GM03348 (cell line): ENCODE data around the gene IL31.
A peak's percentile ranks its signal among the peaks of the same experiment; 100 is the strongest.
"Not testable (repeated sequence)": the region's sequence is repeated elsewhere in the genome, so short reads cannot be mapped to it uniquely, and the experiment has no call there.

Source experiments
- DNase-seq: peaks from one replicate; pipeline ENCODE4 v3.0.0; 2012; ENCODE audit warnings: low spot score

The IL31 gene

DNA sequence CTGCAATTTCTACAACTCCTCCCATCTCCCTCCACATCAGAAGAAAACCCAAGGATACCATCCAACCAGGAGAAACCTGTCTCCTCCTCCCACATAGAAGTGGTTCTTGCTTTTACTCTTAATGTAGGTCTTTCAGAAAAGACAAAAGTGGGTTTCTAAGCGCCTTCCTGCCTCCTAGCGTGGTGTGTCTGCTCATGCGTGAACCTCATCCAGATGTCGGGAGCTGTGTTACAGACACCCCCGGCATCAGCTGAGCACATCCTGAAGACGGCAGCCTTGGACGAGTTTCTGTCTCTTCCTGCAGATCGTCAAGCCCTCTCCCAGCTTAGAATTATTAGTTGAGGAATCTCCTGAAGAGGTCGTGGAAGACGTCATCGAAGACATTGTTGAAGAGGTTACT, 18.4 kb upstream of the IL31 start:
- DNase-seq = no peak

DNA sequence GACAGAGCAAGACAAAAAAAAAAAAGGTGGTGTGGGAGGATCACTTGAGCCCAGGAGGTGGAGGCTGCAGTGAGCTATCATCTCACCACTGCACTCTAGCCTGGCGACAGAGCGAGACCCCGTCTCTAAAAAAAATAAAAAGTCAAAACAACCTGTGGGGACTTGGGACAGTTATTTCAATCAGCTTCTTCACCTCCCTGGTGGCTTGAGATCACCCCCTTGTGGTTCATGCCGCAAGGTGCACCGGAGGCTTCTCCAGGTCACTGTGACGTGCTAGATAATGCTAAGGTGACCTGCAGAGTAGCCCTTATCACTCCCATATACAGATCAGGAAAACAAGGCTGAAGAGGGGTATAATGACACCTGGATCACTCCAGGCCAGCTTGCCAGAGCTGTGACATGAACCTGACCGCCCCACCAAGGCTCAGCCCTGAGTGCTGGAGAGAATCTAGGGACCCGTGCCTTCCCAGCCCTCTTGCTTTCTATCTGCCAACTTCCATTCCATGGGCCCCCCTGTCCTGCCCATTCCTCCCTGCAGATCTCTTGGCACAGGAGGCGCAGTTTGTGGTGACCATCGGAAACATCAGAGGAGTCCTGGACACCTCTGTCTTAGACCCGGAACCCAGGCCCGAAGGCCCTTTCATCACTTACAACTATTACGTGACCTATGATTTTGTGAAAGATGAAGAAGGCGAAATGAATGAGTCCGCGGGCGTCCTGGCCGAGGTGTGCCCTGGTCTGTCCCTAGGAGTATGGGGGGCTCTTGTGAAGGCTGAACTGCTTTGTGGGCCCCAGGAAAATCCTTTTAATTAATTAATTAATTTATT, 17.0 kb upstream of the IL31 start:
- DNase-seq = peak; percentile 82

DNA sequence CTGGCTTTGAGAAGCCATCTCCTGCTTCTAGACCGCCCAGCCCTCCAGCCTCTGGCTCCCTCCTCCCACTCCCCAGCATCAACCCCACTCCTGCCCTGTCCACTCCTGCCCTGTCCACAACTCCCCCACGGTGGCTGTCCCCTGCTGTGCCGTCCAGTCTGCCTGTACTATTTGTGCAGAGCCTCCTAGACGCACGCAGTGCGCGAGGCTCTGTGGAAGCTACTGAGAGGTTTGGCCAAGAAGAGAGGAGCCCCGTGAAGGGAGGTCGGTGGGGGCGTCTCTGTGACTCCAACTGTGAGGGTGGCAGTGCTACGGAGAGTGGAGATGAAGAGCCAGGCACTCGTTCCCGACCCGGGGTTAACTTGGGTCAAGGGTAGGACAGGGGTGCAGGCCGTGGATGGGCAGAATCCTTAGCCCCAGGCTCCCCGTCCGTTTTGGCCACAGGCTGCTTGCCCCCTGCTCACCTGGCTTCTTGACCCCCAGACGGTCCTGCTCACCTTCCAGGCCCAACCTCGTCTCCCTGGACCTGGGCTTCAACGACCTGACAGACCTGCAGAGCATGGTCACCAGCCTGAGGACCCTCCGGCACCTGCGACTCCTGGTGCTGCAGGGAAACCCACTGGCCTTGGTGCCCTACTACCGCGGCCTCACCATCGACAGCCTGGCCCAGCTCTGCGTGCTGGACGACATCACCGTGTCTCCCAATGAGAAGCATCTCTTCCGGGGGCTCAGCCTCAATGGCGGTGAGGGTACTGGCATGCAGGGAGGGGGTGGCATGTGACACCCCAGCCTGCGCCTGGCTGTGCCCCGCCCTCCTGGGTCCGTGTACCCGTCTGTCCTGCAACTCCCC, 15.8 kb upstream of the IL31 start:
- no peak for DNase-seq

DNA sequence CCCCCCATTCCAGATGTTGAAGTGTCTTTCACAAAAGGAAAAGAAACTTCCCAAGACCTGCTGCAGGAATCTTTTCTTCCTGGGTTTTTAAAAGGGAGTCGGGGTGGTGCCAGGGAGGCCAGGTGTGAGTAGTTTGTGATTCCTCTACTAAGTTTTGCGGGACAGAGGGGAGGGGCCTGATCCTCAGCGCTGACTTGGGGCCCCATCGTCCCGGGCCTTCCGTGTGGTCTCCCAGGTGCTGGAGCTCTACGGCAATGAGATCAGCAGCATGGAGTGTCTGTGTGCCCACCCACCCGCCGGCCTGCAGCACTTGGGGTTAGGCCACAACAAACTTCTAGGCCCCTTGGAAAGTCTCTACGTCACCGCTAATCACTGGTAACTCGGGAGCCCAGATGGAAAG, 13.4 kb upstream of the IL31 start:
- DNase-seq = no peak

DNA sequence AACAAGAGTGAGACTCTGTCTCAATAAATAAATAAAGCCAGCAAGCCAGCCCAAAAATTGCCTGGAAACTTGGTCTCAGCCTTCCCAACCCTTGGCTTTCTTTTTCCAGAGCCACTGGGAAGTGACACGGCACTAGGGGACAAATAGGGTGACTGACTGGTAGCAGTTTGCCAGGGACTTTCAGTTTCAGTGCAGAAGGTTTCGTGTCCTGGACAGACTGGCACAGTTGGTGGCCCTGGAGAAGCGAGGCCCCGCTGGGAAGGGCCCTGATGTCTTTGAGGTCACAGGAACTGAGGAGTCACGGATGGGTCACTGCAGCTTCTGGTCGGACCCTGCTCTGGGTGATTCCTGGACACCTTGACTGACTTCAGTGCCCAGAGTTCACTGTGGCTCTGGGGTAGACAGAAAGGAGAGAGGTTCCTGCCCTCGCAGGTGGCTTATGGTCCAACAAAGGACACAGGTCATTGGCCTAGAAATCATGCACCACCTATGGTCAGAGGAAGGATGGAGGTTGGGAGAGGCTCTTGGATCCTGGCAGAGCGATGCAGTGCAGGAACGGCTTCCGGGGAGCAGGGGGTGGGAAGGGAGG, 11.6 kb upstream of the IL31 start:
- DNase-seq = no peak

DNA sequence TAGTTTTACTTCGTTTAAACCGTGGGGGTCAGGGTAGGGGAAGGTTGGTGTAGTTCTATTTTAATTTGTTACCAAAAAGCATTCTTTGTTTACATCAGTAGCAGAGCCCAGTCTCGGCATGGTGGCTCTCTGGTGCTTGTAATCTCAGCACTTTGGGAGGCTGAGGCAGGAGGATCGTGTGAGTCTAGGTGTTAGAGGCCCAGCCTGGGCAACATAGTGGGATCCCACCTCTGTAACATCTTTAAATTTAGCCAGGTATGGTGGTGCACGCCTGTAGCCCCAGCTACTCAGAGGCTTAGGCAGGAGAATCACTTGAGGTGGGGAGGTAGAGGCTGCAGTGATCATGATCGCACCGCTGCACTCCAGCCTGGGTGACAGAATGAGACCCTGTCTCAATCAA, 11.1 kb upstream of the IL31 start:
- DNase-seq = no peak

DNA sequence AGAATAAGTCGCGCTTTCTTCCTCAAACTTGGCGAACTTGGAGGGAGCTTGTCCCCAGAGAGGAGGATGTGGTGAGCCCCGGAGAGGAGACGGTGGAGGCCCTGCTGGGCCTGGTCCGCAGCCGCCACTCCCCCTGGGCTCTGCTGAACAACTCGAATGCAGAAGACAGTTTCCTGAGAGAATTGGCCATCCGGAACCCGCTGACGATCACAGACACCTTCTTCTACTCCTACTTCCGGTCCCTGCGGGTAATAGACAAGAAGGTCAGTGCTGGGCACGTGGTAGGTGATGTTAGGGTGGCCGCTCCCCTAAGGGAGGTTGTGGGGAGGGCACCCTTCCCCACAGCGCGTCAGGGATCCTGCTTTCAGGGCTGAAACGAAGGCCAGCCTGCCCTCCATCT, 10.5 kb upstream of the IL31 start:
- DNase-seq = no peak

DNA sequence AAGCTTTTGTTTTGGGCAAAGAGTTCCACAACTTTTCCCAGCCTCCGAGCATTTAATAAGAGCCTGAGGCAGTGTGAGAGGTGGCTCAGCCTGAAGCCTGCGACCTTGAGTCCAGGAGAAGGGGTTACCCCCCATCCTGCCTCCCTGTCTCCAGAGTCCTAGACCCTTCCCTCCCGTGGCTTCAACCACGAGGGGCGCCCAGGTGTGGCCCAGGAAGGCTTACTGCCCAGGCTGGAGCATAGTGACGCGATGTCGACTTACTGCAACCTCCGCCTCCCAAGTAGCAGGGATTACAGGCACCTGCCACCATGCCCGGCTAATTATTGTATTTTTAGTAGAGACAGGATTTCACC, 9.5 kb upstream of the IL31 start:
- no peak for DNase-seq

DNA sequence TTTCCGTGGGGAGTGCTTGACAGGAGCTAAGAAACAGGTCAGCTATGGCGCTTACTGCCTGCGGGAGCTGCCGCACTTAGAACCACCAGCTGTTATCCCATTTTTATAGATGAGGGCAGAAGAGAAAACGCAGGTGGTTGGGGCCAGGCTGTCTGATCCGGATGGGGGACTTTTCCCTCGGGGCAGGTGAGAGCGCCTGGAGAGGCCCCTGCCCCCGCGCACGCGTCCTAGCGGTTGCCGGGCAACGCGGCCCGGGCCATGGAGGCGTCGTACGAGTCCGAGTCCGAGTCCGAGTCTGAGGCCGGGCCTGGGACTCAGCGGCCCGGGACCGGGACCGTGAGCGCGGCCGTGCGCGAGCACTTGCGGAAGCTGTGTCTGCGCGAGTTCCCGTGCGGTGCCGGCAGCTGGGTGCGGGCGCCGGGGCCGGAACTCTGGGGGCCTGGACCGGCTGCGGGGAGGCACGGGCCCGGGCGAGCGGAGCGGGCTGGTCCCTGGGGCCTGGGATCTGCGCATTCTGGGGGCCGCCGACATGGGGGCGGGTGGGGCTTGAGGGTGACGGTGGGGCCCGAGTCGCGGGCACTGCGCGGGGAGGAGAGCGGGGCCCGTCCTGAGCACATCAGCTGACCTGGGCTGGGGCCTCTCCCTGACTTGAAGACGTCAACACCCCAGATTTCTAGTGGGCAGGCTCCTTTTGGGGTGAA, 9.0 kb upstream of the IL31 start, which contains the start of gene LRRC43:
Gene LRRC43 (plus strand): TSS at position 237 of the 701 bp plus-strand sequence. CDS start 22 bp downstream, at position 259.
- DNase-seq = peak; percentile 71

DNA sequence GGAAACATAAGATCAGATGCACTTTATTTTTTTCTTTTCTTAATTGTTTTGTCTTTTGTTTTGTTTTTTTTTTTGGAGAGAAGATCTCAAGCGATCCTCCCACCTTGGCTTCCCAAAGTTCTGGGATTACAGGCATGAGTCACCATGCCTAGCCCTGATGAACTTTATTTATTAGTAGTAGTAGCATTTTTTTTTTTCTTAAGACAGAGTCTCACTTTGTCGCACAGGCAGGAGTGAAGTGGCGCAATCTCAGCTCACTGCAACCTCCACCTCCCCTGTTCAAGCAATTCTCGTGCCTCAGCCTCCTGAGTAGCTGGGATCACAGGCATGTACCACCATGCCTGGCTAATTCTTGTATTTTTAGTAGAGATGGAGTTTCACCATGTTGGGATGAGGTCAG, 2.5 kb upstream of the IL31 start:
- DNase-seq = not testable (repeated sequence)

DNA sequence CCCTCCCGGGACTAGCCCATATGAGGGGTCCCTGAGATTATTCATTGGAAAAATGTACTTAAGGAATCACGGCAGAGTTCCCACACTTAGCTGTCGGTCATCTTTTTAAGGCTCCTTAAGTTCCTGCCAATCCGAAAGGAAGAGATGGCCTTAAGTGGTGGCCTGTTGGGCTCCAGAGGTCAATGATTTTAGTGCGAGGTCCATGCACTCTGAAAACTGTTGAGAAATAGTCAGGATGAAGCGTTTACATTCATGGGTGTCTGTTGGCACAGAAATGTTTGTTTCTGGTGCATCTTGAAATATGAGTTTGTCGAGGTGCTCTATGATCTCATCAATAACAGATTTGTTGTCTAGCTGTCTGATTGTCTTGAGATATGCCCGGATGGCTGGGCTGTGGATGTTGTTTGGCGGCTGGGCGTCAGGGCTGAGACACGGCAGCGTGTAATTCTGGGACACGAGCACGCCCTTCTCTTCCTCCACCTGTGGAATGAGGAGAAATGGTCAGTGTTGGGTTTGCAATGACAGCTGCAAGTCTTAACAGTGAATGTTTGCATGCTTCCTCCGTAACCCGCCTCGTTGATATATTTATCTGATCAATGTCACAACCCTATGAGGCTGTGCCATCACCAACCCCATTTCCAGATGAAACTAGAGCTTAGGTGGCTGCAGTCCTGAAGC, 1.6 kb downstream of the IL31 start:
- no peak for DNase-seq

DNA sequence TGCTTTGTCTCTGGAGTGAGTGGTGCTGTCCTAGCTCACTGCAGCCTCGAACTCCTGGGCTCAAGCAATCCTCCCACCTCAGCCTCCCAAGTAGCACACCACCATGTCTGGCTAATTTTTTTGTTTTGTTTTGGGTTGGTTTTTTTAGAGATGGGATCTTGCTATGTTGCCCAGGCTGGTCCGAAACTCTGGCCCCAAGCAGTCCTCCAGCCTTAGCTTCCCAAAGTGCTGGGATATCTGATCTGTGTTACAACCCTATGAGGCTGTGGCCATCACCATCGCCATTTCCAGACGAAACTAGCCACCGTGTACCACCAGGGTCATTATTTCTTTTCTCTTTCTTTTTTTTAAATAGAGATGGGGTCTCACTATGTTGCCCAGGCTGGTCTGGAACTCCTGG, 2.6 kb downstream of the IL31 start:
- DNase-seq = no peak

DNA sequence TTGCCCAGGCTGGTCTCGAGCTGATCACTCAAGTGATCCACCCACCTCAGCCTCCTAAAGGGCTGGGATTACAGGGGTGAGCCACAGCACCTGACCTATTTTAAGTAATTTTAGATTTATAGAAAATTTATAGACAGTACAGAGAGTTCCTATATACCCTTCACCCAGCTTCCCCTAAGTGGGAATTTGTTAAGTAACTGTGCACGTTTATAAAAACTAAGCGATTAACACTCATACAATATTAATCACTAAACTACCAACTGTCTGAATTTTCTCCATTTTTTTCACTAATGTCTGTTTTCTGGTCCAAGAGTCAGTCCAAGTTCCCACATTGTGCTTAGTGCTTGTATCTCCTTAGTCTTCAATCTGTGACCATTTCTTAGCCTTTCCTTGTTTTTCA, 5.5 kb downstream of the IL31 start:
- DNase-seq = no peak

DNA sequence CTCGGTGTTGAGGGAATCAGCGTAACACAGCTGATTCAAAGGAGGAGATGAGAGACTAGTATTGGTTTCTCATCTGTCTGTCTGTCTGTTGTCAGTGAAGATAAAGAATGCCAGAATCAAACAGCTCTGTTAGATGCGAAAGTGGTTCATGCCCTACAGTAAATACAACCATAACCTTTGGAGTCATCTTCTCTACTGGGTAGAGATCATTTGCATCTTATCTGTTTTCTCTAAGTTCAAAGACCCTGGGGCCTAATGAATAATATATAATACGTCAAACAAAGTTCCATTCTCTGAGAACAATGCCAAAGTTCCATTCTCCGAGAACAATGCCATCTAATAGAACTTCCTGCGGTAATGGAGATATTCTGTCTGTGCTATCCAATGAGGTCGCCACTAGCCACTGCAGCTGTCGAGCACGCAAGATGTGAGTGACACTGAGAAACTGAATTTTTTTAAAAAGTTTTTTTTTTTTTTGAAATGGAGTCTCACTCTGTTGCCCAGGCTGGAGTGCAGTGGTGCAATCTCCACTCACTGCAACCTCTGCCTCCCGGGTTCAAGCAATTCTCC, 6.6 kb downstream of the IL31 start:
- no peak for DNase-seq

DNA sequence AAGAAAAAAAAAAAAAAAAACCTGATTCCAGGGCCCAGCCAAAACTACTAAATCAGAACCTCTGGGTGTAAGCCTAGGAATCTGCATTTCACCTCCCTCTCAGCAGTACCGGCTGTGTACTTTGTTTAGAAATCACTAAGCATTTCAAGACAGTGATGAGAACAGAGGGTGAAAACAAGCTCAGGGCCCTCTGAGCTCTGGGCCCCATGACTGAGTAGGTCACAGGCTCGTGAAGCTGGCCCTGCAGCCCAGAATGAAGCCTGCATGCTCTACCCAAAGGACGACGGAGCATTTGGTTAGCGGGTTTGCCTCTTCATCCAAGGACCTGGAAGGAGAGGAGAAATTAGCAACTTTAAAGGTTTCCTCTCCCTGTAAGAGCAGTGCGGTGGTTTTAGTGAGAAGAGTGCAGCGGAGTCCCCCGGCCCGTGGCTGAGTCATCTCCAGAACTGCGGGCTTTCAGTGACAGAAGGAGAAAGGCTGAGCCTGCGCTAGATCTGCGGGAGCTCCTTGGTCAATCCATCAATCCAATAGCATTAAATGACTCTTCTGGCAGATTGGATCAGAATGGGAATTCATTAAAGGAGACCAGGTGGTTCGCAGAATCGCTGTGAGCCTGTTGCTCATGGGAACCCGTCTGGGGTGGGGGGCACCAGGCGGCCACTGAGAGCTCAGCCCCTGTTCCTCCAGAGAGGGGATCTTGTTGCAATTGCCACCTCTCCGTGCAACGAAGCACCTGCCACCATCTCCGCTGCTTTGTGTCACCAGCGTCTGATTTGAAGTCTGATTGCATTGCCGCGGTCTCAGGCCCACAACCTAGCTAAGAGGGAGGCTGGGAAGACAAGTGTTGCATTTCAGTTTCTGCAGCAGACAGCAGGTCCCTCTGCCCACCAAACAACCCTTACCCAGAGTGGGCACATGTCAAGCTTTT, 7.3 kb downstream of the IL31 start:
- DNase-seq = no peak

DNA sequence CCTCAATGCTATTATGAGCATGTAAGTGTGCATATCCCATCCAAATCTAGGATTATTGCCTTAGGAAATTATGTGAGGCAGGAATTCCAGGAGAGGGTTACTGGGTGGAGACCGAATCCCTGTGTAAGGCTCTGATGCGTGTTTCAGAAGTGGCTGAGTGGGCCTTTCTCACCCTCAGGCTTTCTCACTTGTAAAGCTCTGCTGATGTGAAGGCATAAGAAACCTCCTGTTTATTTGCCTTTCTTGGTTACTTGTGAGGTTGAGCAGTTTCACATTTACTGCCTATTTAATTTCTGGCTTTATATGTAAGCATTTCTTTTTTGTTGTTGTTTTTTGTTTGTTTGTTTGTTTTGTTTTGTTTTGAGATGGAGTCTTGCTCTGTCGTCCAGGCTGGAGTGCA, 11.0 kb downstream of the IL31 start:
- no peak for DNase-seq

DNA sequence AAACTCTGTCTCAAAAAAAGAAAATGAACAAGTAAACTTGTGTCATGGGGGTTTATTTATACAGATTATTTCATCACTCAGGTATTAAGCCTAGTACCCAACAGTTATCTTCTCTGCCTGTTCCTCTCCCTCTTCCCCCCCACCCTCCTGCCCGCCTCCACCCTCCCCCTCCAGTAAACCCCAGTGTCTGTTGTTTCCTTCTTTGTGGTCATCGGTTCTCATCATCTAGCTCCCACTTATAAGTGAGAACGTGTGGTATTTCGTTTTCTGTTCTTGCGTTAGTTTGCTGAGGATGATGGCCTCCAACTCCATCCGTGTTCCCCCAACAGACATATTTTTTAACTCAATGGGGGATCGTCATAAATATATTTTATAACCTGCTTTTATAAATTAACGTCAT, 12.3 kb downstream of the IL31 start:
- no peak for DNase-seq

DNA sequence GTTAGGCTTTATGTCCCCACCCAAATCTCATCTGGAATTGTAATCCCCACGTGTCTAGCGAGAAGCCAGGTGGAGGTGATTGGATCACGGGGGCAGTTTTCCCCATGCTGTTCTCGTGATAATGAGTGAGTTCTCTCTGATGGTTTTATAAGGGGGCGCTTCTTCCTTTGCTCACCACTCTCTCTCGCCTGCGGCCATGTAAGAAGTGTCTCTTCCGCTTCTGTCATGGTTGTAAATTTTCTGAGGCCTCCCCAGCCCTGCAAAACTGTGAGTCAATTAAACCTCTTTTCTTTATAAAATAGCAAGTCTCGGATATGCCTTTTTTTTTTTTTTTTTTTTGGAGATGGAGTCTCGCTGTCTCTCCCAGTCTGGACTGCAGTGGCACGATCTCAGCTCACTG, 13.3 kb downstream of the IL31 start:
- no peak for DNase-seq

DNA sequence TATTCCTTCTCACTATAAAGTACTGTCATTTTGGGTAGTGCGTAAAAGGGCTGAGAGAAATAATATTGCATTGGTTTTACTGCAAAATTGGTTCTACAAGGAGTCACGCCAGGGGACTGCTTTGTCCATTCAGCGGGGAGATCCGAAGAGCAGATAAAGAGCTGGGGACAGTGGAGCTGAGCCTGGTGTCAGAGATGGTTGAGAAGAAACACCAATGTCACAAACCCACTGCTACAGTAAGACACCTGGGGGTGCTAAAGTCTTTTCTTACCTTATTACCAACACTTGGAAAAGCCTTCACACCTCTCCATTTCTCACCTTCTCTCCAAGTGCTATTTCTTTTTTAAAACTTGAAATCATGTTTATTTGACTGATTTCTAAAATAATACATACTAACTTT, 14.1 kb downstream of the IL31 start:
- DNase-seq = no peak

DNA sequence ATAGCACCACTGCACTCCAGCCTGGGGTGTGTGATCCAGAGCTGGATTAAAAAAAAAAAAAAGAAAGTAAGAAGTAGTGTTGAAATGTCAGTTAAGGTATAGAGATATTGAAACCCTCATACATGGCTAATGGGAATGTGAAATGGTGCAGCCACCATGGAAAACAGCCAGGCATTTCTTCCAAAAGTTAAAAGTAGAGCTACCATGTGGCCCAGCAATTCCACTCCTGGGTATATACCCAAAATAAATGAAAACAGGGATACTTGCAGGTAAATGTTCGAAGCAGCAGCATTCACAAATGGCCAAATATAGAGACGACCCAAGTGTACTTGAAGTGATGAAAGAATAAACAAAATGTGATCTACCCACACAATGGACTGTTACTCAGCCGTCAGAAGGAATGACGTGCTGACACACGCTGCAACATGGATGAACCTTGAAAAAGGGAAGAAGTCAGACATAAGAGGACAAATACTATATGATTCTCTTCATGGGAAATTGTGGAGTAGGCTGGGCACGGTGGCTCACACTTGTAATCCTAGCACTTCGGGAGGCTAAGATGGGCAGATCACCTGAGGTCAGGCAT, 15.2 kb downstream of the IL31 start:
- no peak for DNase-seq
